Cardiac fibroblast (primary cell): Measurements from ENCODE around the gene POLR1A.
A peak's percentile ranks its signal among the peaks of the same experiment; 100 is the strongest.

ENCODE experiments used
- DNase-seq, 2 donors: peaks; one replicate each; pipeline versions ENCODE4 v3.0.0 to v3.0.0-alpha.2; 2010; ENCODE audit warnings: low read depth in 2 of 2
- H3K4me3 ChIP-seq, 2 donors: replicated peaks in 1 of 2; 1 replicate in 1 of 2; 2 replicates in 1 of 2; pipeline ENCODE4 v1.5.1; 2011; ENCODE audit warnings: low read depth in 2 of 2, low read length in 2 of 2, mild to moderate bottlenecking in 2 of 2, moderate library complexity in 1 of 2
- TF ChIP-seq, protein P1 (sequence below): IDR thresholded peaks from one replicate; pipeline ENCODE4 v1.5.1; 2011; ENCODE audit warnings: low read depth, mild to moderate bottlenecking, low read length, inconsistent platforms

The POLR1A gene

DNA sequence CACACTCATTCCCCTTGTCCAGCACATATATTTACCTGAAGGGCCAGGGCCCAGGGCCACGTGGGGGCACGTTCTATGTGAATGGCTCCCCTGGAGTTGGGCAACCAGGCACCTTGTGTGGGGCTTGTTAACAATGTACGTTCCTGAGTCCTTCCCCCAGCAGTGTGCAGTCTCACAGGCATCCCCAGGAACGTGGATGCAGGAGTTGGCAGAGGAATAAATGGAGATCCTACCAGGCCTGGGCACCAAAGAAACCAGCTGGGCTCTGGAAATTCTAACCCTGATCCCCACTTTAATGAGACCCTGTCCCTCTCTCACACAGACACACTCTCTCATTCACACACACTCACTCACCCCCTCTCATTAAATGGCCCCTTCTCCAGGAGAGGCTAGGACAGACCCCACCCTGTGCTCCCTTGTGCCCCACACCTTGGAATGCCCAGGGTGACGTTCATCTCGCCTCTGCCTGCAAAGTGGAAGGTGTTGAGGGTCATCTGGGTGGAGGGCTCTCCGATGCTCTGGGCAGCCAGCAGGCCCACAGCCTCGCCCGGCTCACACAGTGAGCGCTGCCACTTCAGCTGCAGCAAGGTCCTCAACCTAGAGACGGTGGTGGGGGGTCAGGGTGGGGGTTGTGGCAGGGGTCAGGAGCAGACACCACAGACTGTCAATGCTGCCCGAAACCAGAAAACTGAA lies 65.6 kb downstream of the POLR1A start:
- no peak overlapping the region for H3K4me3 ChIP-seq
- DNase-seq, result no peak
- TF ChIP-seq, protein P1, sequence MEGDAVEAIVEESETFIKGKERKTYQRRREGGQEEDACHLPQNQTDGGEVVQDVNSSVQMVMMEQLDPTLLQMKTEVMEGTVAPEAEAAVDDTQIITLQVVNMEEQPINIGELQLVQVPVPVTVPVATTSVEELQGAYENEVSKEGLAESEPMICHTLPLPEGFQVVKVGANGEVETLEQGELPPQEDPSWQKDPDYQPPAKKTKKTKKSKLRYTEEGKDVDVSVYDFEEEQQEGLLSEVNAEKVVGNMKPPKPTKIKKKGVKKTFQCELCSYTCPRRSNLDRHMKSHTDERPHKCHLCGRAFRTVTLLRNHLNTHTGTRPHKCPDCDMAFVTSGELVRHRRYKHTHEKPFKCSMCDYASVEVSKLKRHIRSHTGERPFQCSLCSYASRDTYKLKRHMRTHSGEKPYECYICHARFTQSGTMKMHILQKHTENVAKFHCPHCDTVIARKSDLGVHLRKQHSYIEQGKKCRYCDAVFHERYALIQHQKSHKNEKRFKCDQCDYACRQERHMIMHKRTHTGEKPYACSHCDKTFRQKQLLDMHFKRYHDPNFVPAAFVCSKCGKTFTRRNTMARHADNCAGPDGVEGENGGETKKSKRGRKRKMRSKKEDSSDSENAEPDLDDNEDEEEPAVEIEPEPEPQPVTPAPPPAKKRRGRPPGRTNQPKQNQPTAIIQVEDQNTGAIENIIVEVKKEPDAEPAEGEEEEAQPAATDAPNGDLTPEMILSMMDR, result no peak

DNA sequence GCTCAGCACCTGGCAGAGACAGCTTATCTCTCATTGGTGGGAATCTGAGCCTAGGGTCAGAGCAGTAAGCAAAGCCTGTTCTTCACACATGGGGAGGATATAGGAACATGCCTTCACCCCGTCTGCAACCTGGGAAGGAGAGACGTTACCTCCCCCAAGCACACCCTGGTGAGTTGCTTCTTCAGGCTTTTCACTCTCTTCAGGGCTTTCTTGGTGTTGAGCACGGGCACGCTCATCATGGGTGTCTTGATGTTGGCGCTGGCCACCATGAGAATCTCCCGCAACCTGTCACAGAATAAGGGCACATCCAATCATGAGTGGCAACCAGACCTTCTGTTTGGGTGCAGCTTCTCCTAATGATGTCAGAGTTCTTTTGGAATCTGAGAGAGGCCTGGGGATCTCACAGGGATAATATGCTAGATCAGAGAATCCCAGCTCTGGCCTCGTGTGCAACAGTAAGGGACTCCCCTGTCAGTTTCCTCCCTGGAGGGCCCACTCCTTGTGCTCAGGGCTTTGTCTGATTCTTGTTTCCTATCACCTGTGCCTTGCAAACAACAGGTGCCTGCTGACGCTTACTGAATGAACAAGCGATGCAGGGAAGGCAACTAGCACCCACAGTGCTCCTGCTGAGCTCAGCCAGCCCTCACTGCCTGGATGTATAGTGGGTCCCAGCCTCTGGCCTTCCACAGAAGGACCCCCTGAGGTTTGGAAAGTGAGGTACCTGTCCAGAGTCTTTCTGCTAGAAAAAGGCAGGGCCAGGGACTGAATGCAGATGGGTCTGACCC lies 66.3 kb downstream of the POLR1A start:
- TF ChIP-seq, protein P1, result no peak
- no peak overlapping the region for H3K4me3 ChIP-seq
- no peak for DNase-seq

DNA sequence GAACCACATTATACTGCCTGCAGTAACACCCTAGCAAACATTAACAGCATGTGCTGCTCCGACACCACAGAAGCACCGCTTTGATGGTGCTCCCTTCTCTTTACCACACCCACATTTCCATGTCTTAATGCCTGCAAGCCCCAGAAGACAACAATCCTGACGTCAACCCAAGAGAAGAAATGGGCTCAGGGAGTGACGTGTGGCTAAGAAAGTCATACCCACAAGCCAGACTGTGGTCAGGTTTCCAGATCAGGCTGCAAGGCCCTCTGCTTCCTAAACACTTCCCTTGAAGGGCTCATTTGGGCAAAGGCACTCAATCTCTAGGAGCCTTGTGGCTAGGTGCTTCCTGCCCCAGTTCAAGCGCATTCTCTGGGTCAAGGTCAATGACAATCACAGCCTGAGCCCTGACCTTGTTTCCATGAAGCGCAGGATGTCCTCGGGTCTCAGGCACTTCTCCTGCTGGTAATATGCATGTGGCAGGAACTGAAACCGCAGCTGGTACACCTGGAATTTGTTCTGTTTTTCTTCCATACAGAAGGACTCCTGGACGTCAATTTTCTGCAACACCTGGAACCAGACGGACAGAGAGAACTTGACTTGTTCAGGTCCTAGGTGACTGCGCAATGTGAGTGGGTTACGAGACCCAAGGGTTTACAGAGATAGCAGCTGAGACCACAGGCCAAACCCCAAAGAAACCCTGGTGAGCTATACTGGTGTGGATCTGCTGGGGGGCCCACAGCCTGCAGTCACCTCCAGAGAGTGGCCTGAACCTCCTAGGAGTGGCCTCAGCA lies 67.2 kb downstream of the POLR1A start:
- no peak overlapping the region for H3K4me3 ChIP-seq
- DNase-seq, result peak in 1 of 2 donors; percentile 48
- TF ChIP-seq, protein P1, result no peak

DNA sequence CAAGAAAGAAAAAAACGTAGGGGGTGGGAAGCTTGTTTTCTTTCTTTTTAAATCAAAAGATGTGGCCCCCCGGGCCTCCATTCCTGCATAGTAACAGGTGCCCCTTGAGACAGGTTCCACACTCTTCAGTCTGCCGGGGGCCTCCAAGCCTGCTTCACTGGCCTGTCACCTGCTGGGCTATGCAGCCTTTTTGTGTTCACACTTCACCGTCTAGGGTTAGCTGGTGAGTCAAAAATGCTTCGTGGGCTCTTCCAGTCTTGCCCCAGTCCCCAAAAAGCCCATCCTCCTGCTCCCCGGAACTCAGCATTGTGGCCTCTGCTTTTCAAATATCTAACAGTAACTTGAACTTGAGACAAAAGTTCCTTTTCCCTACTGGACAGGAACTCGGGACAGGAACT lies 67.9 kb downstream of the POLR1A start:
- DNase-seq, result no peak
- TF ChIP-seq, protein P1, result no peak
- H3K4me3 ChIP-seq, result no peak overlapping the region

DNA sequence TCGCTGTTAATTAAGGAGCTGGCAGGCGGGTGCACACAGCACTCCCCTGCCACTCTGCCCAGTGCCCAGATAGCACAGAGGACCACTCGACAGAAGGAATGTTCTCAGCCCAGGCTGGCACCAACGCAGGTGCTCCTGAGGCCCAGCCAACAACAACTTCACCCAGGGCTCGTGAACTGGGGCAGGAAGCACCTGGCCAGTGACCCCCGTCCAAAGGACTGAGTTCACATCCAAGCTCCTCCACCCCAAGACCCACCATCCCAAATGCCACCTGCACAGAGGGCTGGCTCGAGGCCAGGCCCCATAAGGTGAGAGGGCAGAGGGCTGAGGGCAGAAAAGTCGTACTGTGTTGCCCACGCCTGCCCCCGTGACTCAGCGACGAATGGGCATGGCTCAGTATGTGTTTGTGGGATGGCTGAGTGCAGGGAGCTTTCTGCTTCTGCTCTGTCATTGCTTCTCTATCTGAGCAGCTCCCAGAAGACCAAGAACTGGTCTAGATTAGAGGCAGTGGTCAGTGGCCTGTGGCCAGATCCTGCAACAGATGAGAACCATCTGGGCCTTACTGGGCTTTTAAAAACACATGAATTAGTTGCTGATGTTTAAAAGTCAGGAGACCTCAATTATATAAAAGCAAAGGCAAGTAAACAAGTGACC lies 68.4 kb downstream of the POLR1A start:
- DNase-seq, result peak; percentile 85 to 94
- no peak overlapping the region for H3K4me3 ChIP-seq
- TF ChIP-seq, protein P1, result no peak

DNA sequence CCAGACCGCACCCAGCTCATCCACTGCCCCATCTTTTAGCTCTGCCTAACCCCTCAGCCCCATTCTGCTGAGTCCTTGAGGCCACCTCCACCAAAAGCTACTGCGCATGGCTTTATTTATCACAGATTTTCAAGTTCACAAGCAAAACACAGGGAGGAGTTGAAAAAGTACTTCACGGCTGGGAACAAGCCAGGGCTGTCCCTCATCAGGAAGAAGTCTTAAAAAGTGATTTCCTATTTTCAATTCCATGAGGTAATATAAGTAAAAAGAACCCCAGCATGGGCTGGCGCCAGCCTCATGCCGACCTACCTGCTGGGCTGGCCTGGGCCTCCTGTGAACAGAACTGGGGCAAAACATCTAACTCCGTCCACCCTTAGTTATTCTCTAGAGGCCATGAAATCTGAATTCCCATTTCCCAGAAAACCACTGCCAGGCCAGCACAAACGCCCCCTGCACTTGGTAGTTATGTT lies 69.0 kb downstream of the POLR1A start:
- TF ChIP-seq, protein P1, result no peak
- no peak for DNase-seq
- H3K4me3 ChIP-seq, result no peak overlapping the region
